Measurements from ENCODE around the gene SAMD14. TPM values are rescaled to one million over a fixed set of nuclear protein-coding genes. Genes with fewer than 3 reads are reported as not detected.

Gene SAMD14
- polyA plus RNA-seq, 2 of the 4 experiments (the other 2 are of a cell fraction): 0.12 to 0.75 TPM

- FAIRE-seq: no peak
- no peak for ATAC-seq
- 81% methylated on average over 22 of the region's 23 CpGs for WGBS (ENCODE audit: missing lambda C conversion rate)
Measured at GRCh38 chr17:50118076-50118827, 11.7 kb downstream of the SAMD14 start.

GRCh38 chr17:50117202-50118051, 12.5 kb downstream of the SAMD14 start:
- DNase-seq (ENCODE audit: low read depth in 1 of 2, low spot score in 1 of 2) (peak; percentile 74 to 78), FAIRE-seq (no peak), ATAC-seq (peak; percentile 72 to 91)
- Histone ChIP-seq H3K4me3 (no peak overlapping the region), H3K9me3 (no peaks in the 10 kb centered on the region), H3K4me1 (peaks cover 5% of the 10 kb centered on the region; the same call in 1 of the 3 replicates), H3K27ac (peak overlapping the region in 1 of 2 experiments; percentile 14; a peak in 1 of 6 replicates), H3K4me2 (peak overlapping the region; percentile 69)
- CTCF ChIA-PET: interaction anchor here (0.8 to 60.2 kb wide), 19 partner anchors 12 to 181 kb away, joined by 3 to 1356 read pairs (median 7); partner anchors contain the start of genes PDK2, PPP1R9B, SAMD14 and SGCA
- 27% methylated on average over 44 of the region's 64 CpGs for WGBS (ENCODE audit: missing lambda C conversion rate)
- POLR2A ChIA-PET: interaction anchor here (1.1 kb wide), 1 partner anchor 43 kb away, joined by 3 read pairs; no protein-coding TSS in a partner anchor
- peak; percentile 58; the same call in 1 of the 2 replicates for TF ChIP-seq KDM1A (IDR thresholded peaks at IDR 0.05; ENCODE audit: low read depth)
- TF ChIP-seq RAD21 (conservative IDR thresholded peaks at IDR 0.05 in 1 of 2, IDR thresholded peaks at IDR 0.05 in 1 of 2): peak; percentile 40 to 51; a peak in 4 of 5 replicates
- no peak for TF ChIP-seq PHF8 (IDR thresholded peaks at IDR 0.05; ENCODE audit: borderline replicate concordance, low read depth)
- TF ChIP-seq CEBPB (IDR thresholded peaks at IDR 0.05): no peak
- TF ChIP-seq CTCF (IDR thresholded peaks at IDR 0.05): peak; percentile 53; the same call in 2 of the 3 replicates
- no peak for TF ChIP-seq TFCP2L1 (CRISPR knock-in tag; IDR thresholded peaks at IDR 0.05)
- no peak for TF ChIP-seq KDM5A (IDR thresholded peaks at IDR 0.05)
- peak; percentile 59 for TF ChIP-seq SMC3 (IDR thresholded peaks at IDR 0.05)
- TF ChIP-seq BHLHE40 (IDR thresholded peaks at IDR 0.05; ENCODE audit: low read depth, low read length): no peak
- peak; percentile 66 for TF ChIP-seq MAX (IDR thresholded peaks at IDR 0.05)
- no peak for TF ChIP-seq RFX5 (IDR thresholded peaks at IDR 0.05)
- TF ChIP-seq E2F6 (IDR thresholded peaks at IDR 0.05; ENCODE audit: borderline replicate concordance, low read depth): peak; percentile 79; the same call in 1 of the 2 replicates
- no peak for TF ChIP-seq HOXA7 (CRISPR knock-in tag; IDR thresholded peaks at IDR 0.05)
- TF ChIP-seq ZNF302 (CRISPR knock-in tag; IDR thresholded peaks at IDR 0.05): no peak

More at GRCh38 chr17:50118076-50118827, 11.7 kb downstream of the SAMD14 start:
- Histone ChIP-seq H3K27ac (no peak overlapping the region), H3K4me1 (peaks cover 5% of the 10 kb centered on the region; the same call in 1 of the 3 replicates), H3K4me2 (no peak overlapping the region), H3K9me3 (no peaks in the 10 kb centered on the region), H3K4me3 (no peak overlapping the region)
- no peak for DNase-seq (ENCODE audit: low read depth in 1 of 2, low spot score in 1 of 2)
- ChIA-PET CTCF (interaction anchor here (1.3 to 60.2 kb wide), 15 partner anchors 11 to 179 kb away, joined by 3 to 1356 read pairs (median 8); partner anchors contain the start of genes PDK2, PPP1R9B, SAMD14 and SGCA), POLR2A (no interaction called here)
- TF ChIP-seq ZC3H11A (IDR thresholded peaks at IDR 0.05) (no peak), RARB (CRISPR knock-in tag; IDR thresholded peaks at IDR 0.05) (no peak), HOXB5 (CRISPR knock-in tag; IDR thresholded peaks at IDR 0.05) (no peak), KDM5A (IDR thresholded peaks at IDR 0.05) (no peak), PHF8 (IDR thresholded peaks at IDR 0.05; ENCODE audit: borderline replicate concordance, low read depth) (no peak), FOXS1 (CRISPR knock-in tag; IDR thresholded peaks at IDR 0.05) (no peak), BHLHE40 (IDR thresholded peaks at IDR 0.05; ENCODE audit: low read depth, low read length) (no peak), CHD4 (IDR thresholded peaks at IDR 0.05; ENCODE audit: borderline replicate concordance) (no peak), ZSCAN20 (CRISPR knock-in tag; IDR thresholded peaks at IDR 0.05) (no peak), RAD21 (conservative IDR thresholded peaks at IDR 0.05 in 1 of 2, IDR thresholded peaks at IDR 0.05 in 1 of 2) (no peak), ZNF302 (CRISPR knock-in tag; IDR thresholded peaks at IDR 0.05) (no peak), JUNB (IDR thresholded peaks at IDR 0.05) (no peak), EP300 (IDR thresholded peaks at IDR 0.05) (no peak)

All from A549 (cell line).